HG03442 (cell line): ENCODE results near the gene LRP4.

Experiments
- ATAC-seq: cut with Tn5 transposase; IDR thresholded peaks from one replicate; pipeline ENCODE4 v1.9.1; 2021; ENCODE audit warnings: mild to moderate bottlenecking, moderate library complexity; ENCODE audit not compliant: unreplicated experiment

The LRP4 gene

DNA sequence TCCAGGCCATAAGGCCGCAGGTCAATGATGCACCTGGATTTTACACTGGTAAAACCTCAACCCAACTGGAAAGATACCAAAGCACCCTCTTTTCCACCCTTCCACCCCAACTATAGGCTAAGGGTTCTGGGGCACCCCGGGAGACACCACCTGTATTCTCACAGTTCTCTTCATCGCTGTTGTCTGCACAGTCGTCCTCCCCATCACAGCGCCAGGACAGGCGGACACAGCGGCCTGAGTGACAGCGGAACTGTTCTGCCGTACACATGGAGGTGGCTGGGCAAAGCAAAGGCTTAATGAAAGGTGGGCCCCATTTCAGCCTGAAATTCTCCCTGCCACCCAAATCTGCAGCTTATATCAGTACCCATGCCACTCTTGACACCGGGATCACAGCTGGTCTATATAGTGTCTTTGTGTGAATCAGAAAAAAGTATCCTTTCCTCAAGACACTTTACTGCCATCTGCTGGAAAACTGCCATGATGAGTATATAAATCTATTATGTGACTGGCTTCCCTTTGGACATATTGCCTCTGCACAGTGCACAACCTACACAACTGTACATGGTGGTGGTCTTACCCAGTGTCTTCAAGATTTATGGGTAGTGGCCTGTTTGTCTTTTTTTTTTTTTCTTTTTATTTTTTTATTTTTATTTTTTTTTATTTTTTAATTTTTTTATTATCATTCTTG is 21.5 kb downstream of the LRP4 start:
- ATAC-seq: no peak

DNA sequence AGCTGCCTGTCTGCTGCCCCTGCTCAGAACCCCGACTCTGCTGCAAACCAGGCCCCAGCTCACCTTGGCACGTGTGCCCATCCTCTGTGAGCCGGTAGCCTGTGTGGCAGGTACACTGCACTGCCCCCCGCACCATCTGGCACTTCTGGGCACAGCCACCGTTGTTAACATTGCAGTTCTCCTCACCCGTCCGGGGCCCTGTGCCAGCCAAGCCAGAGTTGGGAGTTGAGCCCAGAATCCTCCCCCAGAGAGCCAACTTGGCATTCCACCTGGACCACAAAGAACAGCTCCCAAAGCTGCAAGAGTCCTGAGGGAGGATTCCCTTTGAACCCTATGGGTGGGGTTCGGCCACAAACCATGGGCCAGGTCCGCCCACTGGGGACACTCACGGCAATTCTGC is 22.5 kb downstream of the LRP4 start:
- ATAC-seq: no peak

DNA sequence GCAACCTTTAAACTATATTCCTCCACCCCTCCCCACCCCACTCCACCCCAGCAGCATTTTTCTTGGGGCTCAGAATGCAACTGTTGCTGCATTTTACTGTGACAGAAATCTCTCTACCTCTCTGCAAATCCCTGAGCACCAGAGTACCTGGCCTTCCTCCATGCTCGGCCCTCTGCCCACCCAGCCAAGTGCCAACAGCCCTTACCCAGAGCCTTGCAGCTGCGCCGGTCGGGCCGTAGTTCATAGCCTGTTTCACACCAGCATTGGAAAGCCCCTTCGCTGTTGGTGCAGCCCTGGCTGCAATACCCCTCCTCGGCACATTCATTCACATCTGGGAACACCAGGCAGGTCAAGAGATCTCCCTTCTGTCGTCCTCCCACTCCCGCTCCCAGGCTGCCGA is 23.4 kb downstream of the LRP4 start:
- ATAC-seq: no peak

DNA sequence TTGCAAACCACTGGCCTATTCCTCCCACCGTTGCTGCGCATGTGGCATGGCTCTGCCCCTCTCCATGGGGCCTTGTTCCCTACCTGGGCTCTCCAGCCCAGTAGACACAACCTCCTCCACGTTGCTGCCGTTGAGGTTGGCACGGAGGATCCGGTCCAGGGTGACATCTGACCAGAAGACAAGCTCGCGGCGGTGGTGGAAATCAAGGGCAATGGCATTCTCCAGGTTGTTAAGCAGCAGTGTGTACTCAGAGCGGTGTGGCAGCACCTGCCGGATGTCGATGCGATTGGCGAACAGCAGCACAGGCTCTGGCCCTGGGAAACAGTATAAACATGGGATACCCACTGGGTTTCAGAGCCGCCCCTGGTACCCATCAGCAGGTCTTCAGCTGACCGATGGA is 23.8 kb downstream of the LRP4 start:
- no peak for ATAC-seq

DNA sequence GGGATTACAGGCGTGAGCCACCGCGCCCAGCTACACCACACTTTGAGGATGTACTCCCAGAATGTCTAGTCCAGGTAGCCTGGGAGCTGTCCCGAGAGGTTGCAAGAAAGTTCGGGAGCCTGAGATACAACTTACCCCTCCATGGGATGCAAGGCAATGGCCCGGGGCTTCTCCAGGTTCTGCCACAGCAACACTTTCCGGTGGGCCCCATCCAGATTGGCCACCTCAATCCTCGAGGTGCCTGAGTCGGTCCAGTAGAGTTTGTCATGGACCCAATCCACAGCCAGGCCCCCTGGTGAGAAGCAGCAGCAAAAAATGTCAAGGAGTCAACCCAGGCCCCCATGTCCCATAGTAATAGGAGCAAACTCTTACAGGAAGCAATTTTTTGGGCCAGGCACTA is 25.5 kb downstream of the LRP4 start:
- no peak for ATAC-seq

DNA sequence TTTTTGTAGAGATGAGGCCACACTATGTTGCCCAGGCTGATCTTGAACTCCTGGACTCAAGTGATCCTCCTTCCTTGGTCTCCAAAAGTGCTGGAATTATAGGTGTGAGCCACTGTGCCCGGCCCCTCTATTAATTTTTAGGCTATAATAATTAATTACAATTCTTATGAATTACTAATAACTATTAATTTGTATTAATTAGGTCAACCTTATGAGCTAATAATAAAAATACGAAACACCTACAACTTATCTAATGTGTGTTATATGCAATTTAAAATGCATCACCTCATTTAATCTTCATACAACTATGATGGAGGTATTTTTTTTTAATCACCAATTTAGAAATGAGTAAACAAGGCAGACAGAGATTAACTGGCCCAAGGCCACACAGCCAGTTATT is 26.2 kb downstream of the LRP4 start:
- no peak for ATAC-seq

DNA sequence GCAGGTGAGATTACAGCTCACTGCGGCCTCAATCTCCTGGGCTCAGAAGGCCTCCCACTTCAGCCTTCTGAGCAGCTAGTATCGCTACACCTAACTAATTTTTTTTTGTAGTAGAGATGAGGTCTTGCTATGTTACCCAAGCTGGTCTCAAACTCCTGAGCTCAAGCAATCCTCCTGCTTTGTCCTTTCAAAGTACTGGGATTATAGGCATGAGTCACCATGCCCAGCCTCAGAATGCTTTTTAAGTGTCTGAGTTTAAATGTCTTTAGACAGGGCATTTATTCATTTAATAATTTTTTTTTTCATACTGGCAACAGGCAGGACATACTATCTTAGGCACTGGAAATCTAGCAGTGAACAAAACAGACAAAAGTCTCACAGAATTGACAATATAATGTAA is 27.7 kb downstream of the LRP4 start:
- ATAC-seq: no peak

DNA sequence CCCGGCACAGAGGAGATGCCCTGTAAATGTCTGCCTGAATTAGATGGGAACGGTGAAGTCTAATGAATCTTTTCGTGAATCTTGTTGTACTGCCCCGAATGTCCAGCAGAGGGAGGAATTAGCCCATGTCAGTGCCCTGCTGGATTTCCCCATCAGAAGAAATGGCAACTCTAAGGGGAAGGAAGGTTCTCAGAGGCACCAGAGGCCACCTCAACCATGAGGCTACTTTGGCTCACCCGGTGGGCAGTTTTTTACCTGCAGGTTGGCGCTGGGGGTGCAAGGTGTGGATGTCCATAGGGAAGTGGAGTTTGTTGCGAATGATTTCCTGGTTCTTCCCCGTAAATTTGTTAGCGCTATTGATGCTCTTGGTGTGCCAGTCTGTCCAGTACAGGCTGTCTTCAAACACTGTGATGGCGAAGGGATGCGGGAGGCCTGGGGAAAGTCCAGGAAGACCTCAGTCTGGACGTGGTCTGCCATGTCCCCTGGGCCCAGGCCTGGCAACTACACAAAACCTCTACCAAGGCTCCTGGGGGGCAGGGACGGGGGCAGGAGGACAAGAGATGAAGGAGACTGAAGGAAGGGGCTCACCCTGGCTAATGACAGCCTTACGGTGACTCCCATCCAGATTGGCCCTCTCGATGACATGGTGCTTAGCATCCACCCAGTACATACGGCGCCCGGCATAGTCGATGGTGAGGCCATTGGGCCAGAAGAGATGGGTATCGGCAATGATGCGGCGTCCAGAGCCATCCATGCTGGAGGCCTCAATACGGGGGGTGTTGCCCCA is 28.5 kb downstream of the LRP4 start:
- no peak for ATAC-seq

DNA sequence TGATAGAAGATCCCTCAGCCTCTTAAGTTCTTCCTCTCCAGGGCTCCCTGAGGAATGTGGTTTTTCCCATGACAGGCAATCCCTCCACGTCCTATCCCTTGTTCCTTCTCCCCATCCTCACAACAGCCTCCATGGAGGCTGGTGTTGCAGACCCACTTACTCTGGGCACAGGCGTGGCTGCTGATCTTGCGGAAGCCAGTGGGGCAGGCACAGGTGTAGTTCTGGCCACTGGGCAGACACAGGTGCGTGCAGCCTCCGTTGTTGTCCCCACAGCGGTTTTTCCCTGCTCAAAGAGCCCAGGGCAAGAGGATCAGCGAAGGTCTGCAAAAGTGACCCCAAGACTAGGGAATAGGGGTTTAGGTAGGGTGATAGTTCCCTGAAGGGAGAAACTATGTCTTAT is 29.1 kb downstream of the LRP4 start:
- ATAC-seq: no peak

DNA sequence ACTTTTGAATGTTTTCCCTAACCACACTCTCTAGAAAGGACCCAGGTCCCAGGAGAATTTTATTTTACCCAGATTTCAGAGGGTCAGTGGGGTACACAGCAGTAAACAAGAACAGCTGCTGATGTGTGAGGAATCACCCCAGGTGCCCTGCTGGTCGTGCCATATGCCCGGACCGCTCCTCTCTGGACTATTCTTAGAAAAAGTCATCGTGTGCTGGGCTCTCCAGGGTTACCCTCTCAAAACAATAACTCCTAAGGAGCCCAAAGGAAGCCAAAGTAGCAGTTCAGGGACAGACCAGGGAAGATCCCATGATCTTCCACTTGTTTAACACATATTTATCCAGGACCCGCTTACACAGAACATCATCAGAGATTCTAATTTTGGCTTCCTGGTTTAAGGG is 29.7 kb downstream of the LRP4 start:
- no peak for ATAC-seq

DNA sequence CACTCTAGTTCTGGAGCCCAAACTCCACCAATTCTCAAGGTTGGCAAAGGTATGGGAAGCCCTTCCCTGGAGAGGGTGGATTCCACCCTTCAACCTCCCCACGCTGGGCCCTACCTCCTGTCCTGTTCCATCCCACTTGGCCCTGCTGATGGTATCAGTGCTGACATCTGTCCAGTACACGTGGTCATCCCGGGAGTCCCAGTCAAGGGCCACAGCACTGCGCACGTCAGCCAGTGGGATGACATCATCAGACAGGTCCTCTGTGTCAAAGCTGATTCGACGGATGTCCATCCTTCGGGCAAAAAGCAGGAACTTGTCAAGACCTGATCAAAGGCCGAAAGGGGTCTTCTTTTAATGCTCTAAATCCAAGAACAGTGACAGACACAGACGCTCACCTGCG is 32.1 kb downstream of the LRP4 start:
- ATAC-seq: no peak

DNA sequence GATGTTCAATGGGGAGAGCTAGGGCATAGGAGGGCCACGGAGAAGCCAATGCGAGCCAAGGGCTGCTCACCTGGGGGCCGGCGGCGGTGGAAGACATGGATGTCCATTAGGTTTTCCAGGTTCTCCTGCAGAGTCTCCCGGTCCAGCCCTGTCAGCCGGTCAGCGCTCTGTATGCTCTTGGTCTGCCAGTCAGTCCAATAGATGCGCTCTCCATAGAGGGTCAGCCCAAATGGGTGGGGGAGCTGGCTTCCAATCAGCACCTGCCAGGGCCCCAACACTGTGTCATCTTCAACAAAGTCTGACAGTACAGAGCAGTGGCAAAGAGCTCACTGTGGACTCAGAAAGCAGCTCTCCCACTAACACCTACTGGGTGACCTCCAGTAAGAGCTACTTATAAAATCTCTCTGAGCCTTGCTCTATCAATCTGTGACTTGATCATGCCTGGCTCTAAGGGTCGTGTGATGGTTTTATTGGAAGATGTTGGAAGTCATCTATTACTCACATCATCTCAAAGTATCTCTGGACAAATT is 39.2 kb downstream of the LRP4 start:
- no peak for ATAC-seq

DNA sequence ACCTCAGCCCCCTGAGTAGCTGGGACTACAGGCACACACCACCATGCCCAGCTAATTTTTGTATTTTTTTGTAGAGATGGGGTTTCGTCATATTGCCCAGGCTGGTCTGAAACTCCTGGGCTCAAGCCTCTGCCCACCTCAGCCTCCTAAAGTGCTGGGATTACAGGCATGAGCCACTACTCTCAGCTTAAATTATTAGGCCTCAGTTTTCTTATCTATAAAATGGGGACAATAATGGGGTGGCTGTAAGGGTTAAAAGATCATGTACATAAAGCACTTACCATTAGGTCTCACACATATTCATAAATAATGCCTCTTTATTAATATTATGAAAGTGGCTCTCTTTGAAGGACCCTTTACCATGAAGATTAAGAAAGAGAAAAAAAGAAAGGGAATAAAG is 40.8 kb downstream of the LRP4 start:
- no peak for ATAC-seq

DNA sequence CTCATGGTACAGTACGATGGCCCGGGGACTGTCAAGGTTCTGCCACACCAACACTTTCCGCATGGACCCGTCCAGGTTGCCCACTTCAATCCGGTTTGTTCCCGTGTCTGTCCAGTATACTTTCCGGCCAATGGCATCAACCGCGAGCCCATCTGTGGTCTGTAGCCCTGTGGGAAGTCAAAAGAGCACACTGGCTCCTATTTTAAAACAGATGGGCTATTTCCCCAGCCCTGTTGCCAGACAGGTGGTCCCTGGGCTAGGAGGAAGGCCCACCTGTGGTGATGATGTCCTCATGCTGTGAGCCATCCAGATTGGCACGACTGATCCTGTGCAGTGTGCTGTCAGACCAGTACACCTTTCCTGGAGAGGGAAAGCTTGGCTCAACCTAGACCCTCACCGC is 41.9 kb downstream of the LRP4 start:
- ATAC-seq: no peak

DNA sequence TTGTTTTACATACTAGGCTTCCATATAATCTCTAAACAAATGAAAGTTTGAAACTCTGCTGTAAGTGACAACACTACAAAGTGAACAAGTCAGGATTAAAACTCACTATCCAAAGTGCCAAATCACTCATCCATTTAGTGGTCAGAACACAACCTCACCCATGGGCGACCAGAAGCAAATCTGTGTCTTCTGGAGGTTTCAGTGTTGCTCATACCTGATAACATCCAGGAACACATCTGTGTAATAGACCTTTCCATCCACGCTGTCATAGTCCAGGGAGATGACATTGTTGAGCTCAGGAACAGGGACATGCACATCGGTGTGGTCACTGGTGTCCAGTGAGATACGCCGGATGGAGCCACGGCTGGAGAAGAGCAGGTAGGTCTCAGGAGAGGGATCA is 43.8 kb downstream of the LRP4 start:
- ATAC-seq: no peak

DNA sequence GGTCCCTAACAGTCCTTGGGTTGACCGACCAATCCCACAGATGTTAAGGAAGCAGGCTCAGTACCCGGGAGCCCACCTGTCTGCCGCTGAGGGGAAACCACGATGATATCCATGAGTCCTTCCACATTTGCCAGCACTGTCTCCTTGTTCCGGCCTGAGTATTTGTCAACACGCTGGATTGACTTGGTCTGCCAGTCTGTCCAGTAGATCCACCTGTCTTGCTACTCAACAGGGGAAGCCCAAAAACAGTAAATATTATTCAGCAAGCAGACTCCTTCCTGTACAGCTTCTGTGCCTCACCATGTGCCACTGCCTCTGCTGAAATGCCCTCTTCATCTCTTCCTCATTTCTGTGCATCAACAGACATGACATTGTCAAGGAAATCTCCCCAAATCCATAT is 49.4 kb downstream of the LRP4 start:
- ATAC-seq: no peak

DNA sequence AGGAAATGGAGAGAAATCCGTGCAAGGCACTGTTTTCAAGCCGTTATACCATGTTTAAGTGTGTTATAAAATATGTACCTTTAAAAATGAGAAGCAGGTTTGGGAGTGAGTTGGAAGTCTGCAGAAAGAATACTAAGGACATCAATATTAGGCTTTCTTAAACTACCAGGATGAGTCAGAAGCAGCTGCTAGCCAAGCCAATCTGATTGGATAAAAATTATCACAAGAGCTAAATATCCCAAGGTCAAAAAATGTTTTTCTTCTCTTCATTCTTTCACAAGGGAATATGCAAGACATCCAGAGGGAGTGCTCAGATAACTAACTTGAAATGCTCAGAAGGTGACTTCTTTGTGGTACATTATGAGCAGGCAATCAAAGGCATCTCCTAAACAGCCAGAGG is 53.0 kb downstream of the LRP4 start:
- no peak for ATAC-seq

DNA sequence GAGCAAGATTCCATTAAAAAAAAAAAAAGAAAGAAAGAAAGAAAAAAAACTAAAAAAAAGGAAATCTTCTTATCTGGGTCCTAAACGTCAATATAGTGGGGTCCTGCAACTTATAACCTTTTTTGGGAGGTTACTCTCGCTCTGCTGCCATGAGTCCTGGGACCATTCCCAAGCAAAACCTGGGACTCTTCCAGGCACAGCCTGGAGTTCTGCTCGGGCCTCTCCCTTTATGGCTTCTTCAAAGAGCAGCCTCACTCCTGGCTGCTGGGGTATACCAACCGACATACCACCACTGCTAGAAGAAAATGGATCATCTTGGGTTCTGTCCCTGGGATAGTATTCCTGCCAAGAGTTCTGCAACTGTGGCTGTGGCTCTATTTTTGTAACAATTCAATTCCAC is 58.1 kb downstream of the LRP4 start:
- ATAC-seq: no peak

DNA sequence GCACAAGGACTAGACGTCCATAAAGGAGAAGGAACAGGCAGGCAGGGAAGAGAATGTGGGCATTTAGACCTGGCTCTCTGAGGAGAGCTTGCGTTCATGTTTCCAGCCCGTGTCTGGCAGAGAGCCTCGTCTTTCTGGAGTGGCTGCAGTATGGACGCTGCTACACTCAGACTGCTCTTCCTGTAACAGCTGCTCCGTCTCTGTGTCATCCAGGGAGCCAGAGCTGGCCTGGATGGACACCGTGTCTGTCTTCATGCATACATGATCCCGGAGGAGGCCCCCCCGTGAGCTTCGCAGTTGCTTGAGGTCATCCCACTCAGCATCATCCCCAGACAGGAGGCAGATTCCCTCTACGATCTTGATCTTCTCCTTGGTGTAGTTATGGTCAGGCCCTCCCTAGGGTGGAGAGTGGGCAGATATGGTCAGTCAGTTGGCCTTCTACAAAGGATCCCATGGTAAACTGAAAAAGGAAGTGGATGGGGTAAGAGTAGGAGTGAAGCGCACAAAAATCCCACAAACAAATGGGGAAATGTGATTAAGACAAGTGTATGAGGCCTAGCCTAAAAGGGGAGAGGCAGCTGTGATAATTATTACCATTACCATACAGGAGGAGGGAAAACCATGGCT is 59.3 kb downstream of the LRP4 start:
- ATAC-seq: no peak

DNA sequence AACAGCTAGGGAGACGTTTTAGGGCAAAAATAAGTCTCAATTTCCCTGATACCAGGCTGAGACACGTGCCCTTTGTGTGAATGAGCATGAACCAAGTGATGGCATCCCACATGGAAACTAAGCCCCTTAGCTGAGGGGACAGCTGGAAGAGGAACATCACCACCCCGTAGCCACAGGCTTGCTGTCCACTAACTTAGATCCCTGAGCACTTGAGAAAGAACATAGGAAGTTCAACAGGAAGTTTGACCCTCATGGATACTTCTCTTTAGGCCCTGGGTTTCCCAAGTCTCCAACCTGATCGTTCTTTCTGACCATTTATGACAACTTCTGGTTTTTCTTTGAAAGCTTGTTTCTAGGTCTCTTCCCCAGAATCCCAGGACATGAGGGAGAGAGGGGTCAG is 60.7 kb downstream of the LRP4 start:
- ATAC-seq: no peak

DNA sequence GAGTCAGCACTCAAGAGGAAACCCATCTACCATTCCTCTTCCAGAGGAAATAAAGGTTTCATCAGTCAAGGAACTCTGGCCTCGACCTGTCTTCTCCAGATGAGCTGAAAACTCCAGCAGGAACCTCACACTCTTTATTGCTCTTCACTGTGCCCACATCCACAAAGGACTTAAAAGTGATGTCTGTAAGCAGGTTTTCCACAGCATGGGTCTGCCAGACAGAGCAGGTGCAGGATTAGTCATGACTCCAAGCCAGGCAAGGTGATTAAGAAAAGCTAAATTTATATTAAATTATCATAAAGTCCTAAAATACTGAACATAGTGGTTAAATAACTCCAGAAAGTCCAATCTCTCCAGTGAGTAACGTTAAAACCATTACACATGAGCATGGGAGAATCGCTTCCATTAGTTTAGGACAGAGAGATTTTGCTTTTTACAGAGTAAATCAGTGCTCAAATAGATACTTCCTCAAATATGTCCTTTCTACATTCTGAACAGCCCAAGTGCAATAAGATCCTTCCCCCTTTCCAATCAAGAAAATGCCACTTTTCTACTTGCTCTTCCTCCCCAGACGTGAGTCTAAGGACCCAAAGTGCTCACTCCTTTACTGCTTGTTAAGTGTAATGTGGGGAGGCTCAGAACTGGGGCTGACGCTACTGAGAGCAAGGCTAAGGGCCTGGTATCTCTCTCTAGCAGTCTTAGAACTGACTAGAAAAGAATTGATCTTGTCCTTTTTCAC is 61.6 kb downstream of the LRP4 start:
- no peak for ATAC-seq
